Measurements from ENCODE around the gene ALG1L2.
"Not testable (repeated sequence)": the region's sequence is repeated elsewhere in the genome, so short reads cannot be mapped to it uniquely, and the experiment has no call there.

ALG1L2 gene

GRCh38 chr3:130112748-130113073, 31.1 kb downstream of the ALG1L2 start:
- Histone ChIP-seq H3K9ac (ENCODE audit: low read length) (peak overlapping the region; percentile 81), H3K27ac (ENCODE audit: low read length) (peak overlapping the region; percentile 53)

DNA sequence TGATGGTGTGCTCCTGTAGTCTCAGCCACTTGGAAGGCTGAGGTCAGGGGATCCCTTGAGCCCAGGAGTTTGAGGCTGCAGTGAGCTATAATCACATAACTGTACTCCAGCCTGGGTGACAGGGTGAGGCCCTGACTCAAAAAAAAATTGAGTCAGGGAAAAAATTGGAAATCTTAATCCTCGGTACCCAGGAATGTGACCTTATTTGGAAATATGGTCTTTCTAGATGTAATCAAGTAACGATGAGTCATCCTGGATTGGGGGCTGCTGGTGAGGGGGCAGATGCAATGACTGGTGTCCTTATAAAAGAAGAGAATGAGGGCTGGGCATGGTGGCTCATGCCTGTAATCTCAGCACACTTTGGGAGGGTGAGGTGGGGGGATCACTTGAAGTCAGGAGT, 33.8 kb downstream of the ALG1L2 start:
- not testable (repeated sequence) for H3K9me3 ChIP-seq (ENCODE audit: control insufficient read depth, low read depth, low read length)

More at GRCh38 chr3:130112748-130113073, 31.1 kb downstream of the ALG1L2 start:
- not testable (repeated sequence) for H3K9me3 ChIP-seq (ENCODE audit: control insufficient read depth, low read depth, low read length); H3K27me3 ChIP-seq (ENCODE audit: control insufficient read depth, insufficient read depth, low read length); H3K4me1 ChIP-seq (ENCODE audit: control insufficient read depth, low read depth, low read length); H3K36me3 ChIP-seq (ENCODE audit: control insufficient read depth, low read depth, low read length)
- H3K4me3 ChIP-seq (ENCODE audit: low read length), result peak overlapping the region; percentile 96

DNA sequence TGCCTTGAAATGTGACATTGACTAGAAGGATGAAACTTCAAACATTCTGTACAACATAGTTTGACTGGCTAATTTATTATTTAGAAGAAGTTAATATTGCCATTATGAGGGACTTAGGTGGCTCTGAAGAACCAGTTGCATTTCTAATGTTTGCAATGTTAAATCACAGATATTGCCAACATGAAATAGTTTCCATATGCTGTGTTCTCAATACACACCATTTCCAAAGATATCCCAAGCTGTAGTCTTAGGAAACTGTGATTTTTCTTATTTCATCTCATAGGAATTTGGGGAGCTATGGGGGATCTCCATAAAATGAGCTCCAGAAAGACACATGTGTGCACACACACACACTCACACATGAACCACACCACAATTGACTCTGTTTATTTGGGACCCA, 36.3 kb downstream of the ALG1L2 start:
- Histone ChIP-seq H3K4me3 (ENCODE audit: low read length) (no peak overlapping the region), H3K4me1 (ENCODE audit: control insufficient read depth, low read depth, low read length) (no peaks in the 10 kb centered on the region), H3K9ac (ENCODE audit: low read length) (no peak overlapping the region), H3K9me3 (ENCODE audit: control insufficient read depth, low read depth, low read length) (no peaks in the 10 kb centered on the region), H3K27ac (ENCODE audit: low read length) (no peak overlapping the region), H3K27me3 (ENCODE audit: control insufficient read depth, insufficient read depth, low read length) (no peaks in the 10 kb centered on the region), H3K36me3 (ENCODE audit: control insufficient read depth, low read depth, low read length) (no peaks in the 10 kb centered on the region)

More for the DNA sequence above, 33.8 kb downstream of the ALG1L2 start:
- not testable (repeated sequence) for H3K36me3 ChIP-seq (ENCODE audit: control insufficient read depth, low read depth, low read length); H3K27ac ChIP-seq (ENCODE audit: low read length); H3K4me3 ChIP-seq (ENCODE audit: low read length); H3K27me3 ChIP-seq (ENCODE audit: control insufficient read depth, insufficient read depth, low read length); H3K4me1 ChIP-seq (ENCODE audit: control insufficient read depth, low read depth, low read length); H3K9ac ChIP-seq (ENCODE audit: low read length)

DNA sequence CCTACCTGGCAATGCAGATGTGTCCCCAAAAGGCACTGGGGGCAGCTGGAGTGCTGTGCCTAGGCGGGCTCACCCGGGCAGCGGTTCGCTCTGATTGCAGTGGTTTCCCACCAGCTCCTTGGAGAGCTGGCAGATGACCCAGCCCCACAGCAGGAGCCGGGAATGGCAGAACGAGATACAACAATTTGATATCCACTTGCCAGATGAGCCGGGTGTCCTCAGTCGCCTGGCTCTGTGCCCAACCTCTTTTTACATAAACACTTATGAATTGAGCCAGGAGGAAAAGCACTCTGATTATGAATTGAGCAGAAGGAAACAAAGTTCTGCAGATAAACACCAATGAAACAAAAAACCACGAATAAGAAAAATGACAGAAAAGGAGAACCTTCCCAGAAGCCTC, 38.2 kb downstream of the ALG1L2 start:
- not testable (repeated sequence) for H3K27me3 ChIP-seq (ENCODE audit: control insufficient read depth, insufficient read depth, low read length)

DNA sequence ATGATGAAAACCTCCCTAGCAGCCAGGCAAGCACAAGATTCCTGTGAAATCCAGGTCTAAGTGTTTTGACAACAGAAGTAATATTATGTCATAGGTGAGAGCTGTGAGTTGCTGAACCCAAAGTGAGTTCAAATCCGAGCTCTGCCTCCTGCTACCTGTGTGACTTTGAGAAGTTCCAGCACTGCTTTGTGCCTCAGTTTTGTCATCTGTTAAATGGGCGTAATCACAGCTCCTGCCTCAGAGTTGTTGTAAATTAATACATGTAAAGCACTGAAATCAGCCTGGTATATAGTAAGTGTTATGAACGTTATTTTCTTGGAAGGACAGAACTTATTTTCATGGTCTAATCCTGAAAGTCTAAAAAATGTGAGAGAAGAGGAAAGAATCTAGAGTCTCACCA, 38.7 kb downstream of the ALG1L2 start:
- H3K36me3 ChIP-seq (ENCODE audit: control insufficient read depth, low read depth, low read length); H3K27me3 ChIP-seq (ENCODE audit: control insufficient read depth, insufficient read depth, low read length); H3K4me1 ChIP-seq (ENCODE audit: control insufficient read depth, low read depth, low read length); H3K4me3 ChIP-seq (ENCODE audit: low read length); H3K9ac ChIP-seq (ENCODE audit: low read length); H3K27ac ChIP-seq (ENCODE audit: low read length); H3K9me3 ChIP-seq (ENCODE audit: control insufficient read depth, low read depth, low read length): not testable (repeated sequence)

More for the DNA sequence above, 38.2 kb downstream of the ALG1L2 start:
- not testable (repeated sequence) for H3K4me1 ChIP-seq (ENCODE audit: control insufficient read depth, low read depth, low read length); H3K9me3 ChIP-seq (ENCODE audit: control insufficient read depth, low read depth, low read length); H3K27ac ChIP-seq (ENCODE audit: low read length); H3K9ac ChIP-seq (ENCODE audit: low read length); H3K4me3 ChIP-seq (ENCODE audit: low read length); H3K36me3 ChIP-seq (ENCODE audit: control insufficient read depth, low read depth, low read length)

GRCh38 chr3:130122891-130123775, 41.5 kb downstream of the ALG1L2 start:
- not testable (repeated sequence) for H3K36me3 ChIP-seq (ENCODE audit: control insufficient read depth, low read depth, low read length); H3K27me3 ChIP-seq (ENCODE audit: control insufficient read depth, insufficient read depth, low read length); H3K4me1 ChIP-seq (ENCODE audit: control insufficient read depth, low read depth, low read length); H3K9me3 ChIP-seq (ENCODE audit: control insufficient read depth, low read depth, low read length); H3K4me3 ChIP-seq (ENCODE audit: low read length); H3K27ac ChIP-seq (ENCODE audit: low read length); H3K9ac ChIP-seq (ENCODE audit: low read length)

GRCh38 chr3:130125406-130125805, 43.8 kb downstream of the ALG1L2 start:
- not testable (repeated sequence) for H3K4me1 ChIP-seq (ENCODE audit: control insufficient read depth, low read depth, low read length); H3K9me3 ChIP-seq (ENCODE audit: control insufficient read depth, low read depth, low read length); H3K36me3 ChIP-seq (ENCODE audit: control insufficient read depth, low read depth, low read length); H3K27me3 ChIP-seq (ENCODE audit: control insufficient read depth, insufficient read depth, low read length); H3K27ac ChIP-seq (ENCODE audit: low read length); H3K4me3 ChIP-seq (ENCODE audit: low read length); H3K9ac ChIP-seq (ENCODE audit: low read length)

DNA sequence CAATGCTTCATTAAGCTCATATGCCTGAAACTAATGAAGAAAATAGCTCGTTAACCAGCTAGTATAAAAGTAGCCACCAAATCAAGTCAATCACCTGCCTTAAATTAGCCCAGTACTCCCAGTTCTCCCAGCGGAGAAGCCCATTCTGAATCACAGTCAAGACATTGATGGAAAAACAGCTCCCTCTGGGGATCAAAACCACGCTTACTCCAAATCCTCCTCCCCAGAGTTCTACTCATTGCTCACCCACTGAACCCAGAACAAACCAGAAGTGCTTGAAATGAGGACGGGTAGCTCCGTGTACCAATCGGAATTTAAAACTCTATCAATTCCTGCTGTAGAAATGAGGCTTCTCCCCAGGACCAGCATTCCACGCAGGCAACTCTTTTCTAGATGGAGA, 54.7 kb downstream of the ALG1L2 start:
- H3K4me3 ChIP-seq (ENCODE audit: low read length); H3K27me3 ChIP-seq (ENCODE audit: control insufficient read depth, insufficient read depth, low read length); H3K27ac ChIP-seq (ENCODE audit: low read length); H3K9ac ChIP-seq (ENCODE audit: low read length); H3K9me3 ChIP-seq (ENCODE audit: control insufficient read depth, low read depth, low read length); H3K4me1 ChIP-seq (ENCODE audit: control insufficient read depth, low read depth, low read length); H3K36me3 ChIP-seq (ENCODE audit: control insufficient read depth, low read depth, low read length): not testable (repeated sequence)

DNA sequence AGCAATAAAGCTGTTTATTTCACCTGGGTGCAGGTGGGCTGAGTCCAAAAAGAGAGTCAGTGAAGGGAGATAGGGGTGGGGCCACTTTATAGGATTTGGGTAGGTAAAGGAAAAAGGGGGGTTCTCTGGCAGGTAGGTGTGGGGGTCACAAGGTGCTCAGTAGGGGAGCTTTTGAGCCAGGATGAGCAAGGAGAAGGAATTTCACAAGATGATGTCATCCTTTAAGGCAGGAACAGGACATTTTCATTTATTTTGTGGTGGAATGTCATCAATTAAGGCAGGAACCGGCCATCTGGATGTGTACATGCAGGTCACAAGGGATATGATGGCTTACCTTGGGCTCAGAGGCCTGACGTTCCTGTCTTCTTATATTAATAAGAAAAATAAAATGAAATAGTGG, 56.1 kb downstream of the ALG1L2 start:
- not testable (repeated sequence) for H3K4me1 ChIP-seq (ENCODE audit: control insufficient read depth, low read depth, low read length); H3K4me3 ChIP-seq (ENCODE audit: low read length); H3K27ac ChIP-seq (ENCODE audit: low read length); H3K9ac ChIP-seq (ENCODE audit: low read length); H3K36me3 ChIP-seq (ENCODE audit: control insufficient read depth, low read depth, low read length); H3K9me3 ChIP-seq (ENCODE audit: control insufficient read depth, low read depth, low read length); H3K27me3 ChIP-seq (ENCODE audit: control insufficient read depth, insufficient read depth, low read length)

DNA sequence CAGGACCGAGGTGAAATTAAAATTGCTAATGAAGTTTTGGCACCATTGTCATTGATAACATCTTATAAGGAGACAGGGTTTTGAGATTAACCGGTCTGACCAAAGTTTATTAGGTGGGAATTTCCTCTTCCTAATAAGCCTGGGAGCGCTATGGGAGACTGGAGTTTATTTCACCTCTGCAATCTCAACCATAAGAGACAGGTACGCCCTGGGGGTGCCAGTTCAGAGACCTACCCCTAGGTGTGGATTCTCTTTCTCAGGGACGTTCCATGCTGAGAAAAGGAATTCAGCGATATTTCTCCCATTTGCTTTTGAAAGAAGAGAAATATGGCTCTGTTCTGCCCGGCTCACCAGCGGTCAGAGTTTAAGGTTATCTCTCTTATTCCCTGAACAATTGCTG, 57.4 kb downstream of the ALG1L2 start:
- H3K27ac ChIP-seq (ENCODE audit: low read length); H3K4me3 ChIP-seq (ENCODE audit: low read length); H3K27me3 ChIP-seq (ENCODE audit: control insufficient read depth, insufficient read depth, low read length): not testable (repeated sequence)

GRCh38 chr3:130140756-130141155, 59.1 kb downstream of the ALG1L2 start:
- H3K27ac ChIP-seq (ENCODE audit: low read length), result not testable (repeated sequence)

More for the DNA sequence above, 57.4 kb downstream of the ALG1L2 start:
- not testable (repeated sequence) for H3K9ac ChIP-seq (ENCODE audit: low read length); H3K36me3 ChIP-seq (ENCODE audit: control insufficient read depth, low read depth, low read length); H3K9me3 ChIP-seq (ENCODE audit: control insufficient read depth, low read depth, low read length); H3K4me1 ChIP-seq (ENCODE audit: control insufficient read depth, low read depth, low read length)

GRCh38 chr3:130143648-130144327, 62.2 kb downstream of the ALG1L2 start:
- H3K4me1 ChIP-seq (ENCODE audit: control insufficient read depth, low read depth, low read length); H3K9ac ChIP-seq (ENCODE audit: low read length); H3K4me3 ChIP-seq (ENCODE audit: low read length); H3K9me3 ChIP-seq (ENCODE audit: control insufficient read depth, low read depth, low read length); H3K27me3 ChIP-seq (ENCODE audit: control insufficient read depth, insufficient read depth, low read length); H3K27ac ChIP-seq (ENCODE audit: low read length); H3K36me3 ChIP-seq (ENCODE audit: control insufficient read depth, low read depth, low read length): not testable (repeated sequence)

More at GRCh38 chr3:130140756-130141155, 59.1 kb downstream of the ALG1L2 start:
- H3K27me3 ChIP-seq (ENCODE audit: control insufficient read depth, insufficient read depth, low read length); H3K9me3 ChIP-seq (ENCODE audit: control insufficient read depth, low read depth, low read length); H3K36me3 ChIP-seq (ENCODE audit: control insufficient read depth, low read depth, low read length); H3K4me3 ChIP-seq (ENCODE audit: low read length); H3K4me1 ChIP-seq (ENCODE audit: control insufficient read depth, low read depth, low read length); H3K9ac ChIP-seq (ENCODE audit: low read length): not testable (repeated sequence)

All from iPS-18a (cell line).